Heart right ventricle (tissue), 16 donors: ENCODE results near the gene RDX. TPM values are rescaled to one million over a fixed set of nuclear protein-coding genes. Genes with fewer than 3 reads are reported as not detected.

Source experiments
- ATAC-seq, 8 donors: fragments of 200-7000 bp; cut with Tn5 transposase; one replicate each; pipeline ENCODE4 v1.9.1; 2020; ENCODE audit warnings: mild to moderate bottlenecking in 8 of 8, moderate library complexity in 8 of 8, moderate number of reproducible peaks in 1 of 8
- DNase-seq, 2 donors: peaks; one replicate each; pipeline ENCODE4 v3.0.0-alpha.2; 2020
- H3K27ac ChIP-seq, 10 donors: fragments of 200-600 bp; sonication (generic) in 2 of 10; one replicate each; pipeline versions ENCODE4 v1.5.0 to v1.8.0; 2020 to 2022; ENCODE audit warnings: mild to moderate bottlenecking in 3 of 10
- H3K27me3 ChIP-seq, 7 donors: fragments of 200-600 bp; one replicate each; pipeline ENCODE4 v1.8.0; 2021 to 2022; ENCODE audit warnings: mild to moderate bottlenecking in 2 of 7
- H3K36me3 ChIP-seq, 9 donors: fragments of 200-600 bp; sonication (generic) in 1 of 9; one replicate each; pipeline versions ENCODE4 v1.5.0 to v1.8.0; 2020 to 2022; ENCODE audit warnings: mild to moderate bottlenecking in 2 of 9
- H3K4me1 ChIP-seq, 9 donors: fragments of 200-600 bp; sonication (generic) in 1 of 9; one replicate each; pipeline versions ENCODE4 v1.5.0 to v1.8.0; 2020 to 2022; ENCODE audit warnings: mild to moderate bottlenecking in 4 of 9
- H3K4me3 ChIP-seq, 10 donors: fragments of 200-600 bp; sonication (generic) in 2 of 10; one replicate each; pipeline versions ENCODE4 v1.5.0 to v1.8.0; 2020 to 2022; ENCODE audit warnings: mild to moderate bottlenecking in 7 of 10, moderate library complexity in 2 of 10
- H3K9me3 ChIP-seq, 11 donors: fragments of 200-600 bp in 10 of 11; sonication (generic) in 2 of 11; one replicate each; pipeline versions ENCODE4 v1.5.0 to v1.8.0; 2013 to 2022; ENCODE audit warnings: mild to moderate bottlenecking in 2 of 11, control low read depth in 1 of 11, moderate library complexity in 1 of 11
- CTCF ChIP-seq, 9 donors: fragments of 200-600 bp; sonication (generic) in 2 of 9; IDR thresholded peaks; one replicate each; pipeline versions ENCODE4 v1.5.0 to v1.8.0; 2021 to 2022; ENCODE audit warnings: antibody characterized with exemption in 9 of 9, mild to moderate bottlenecking in 5 of 9, moderate library complexity in 1 of 9
- WGBS, 2 donors: extraction: QIAGEN DNeasy Blood & Tissue Kit; methylation state at CpG; one replicate each; pipeline ENCODE4 v1.1.7; 2013; ENCODE audit warnings: inconsistent platforms in 1 of 2; 5-methylcytosine and 5-hydroxymethylcytosine counted together
- intact Hi-C, 10 donors: fragments of 100-400 bp; cut with DNase I; formaldehyde crosslinking; loops; one replicate each; pipeline versions ENCODE4 v1.11.1 to v1.14.2; 2022
- polyA plus RNA-seq, 2 donors: library from polyadenylated mRNA; stranded (reverse); fragments of 200-250 nt; gene quantifications; one replicate each; pipeline ENCODE4 v1.2.3, GENCODE V29; 2013
- total RNA-seq, 10 donors: library from RNA; stranded (reverse); fragmentation: NEBNext Ultra II Directional in 3 of 10; extraction: Animal tissue kit (Norgen Biotek cat#: 25700) in 3 of 10; gene quantifications; one replicate each; pipeline versions ENCODE4 v1.2.1 to v1.2.4, GENCODE V29; 2021 to 2023
- donor health status: Arrhythmogenic right ventricular cardiomyopathy.
- donor health status: ischemic (EF 13 %, LVEDD 7.1; RV severe dilation, severe dysfunction).
- donor health status: healthy with polysubstance abuse.
- donor health status: DM: no; HTN: yes; CAD: no.
- donor health status: DM: no; HTN: no; CAD: no.
- donor health status: ischemic (EF 25% LVEDD 6.9; RV normal size, moderate dysfunction).
- donor health status: ischemic (EF 25% LVEDD 5.7; RV mildly dilated, moderate dysfunction).
- donor health status: healthy.
- donor health status: DM: yes; HTN: yes; CAD: no.
- donor health status: Ischemic cardiomyopathy.
- donor health status: ischemic (EF 35%, LVEDD 5.7; RV mildly dilated, moderate dysfunction).
- donor health status: nonischemic (EF 11% LVEDD 7.7; RV severe dilation, severe dysfunction).
- donor health status: DM: yes; HTN: yes; CAD: no.
- donor health status: PGD.
- donor health status: ischemic (EF 29% LVEDD 5.4; RV normal size, mild dysfunction).
- donor health status: nonischemic (EF 23%, LVEDD 6.1; RV moderate dilation, normal function).

Gene RDX
- total and polyA plus RNA-seq, 12 donors = 28.2 to 140 (median 125) TPM

- TF ChIP-seq CTCF (IDR thresholded peaks at IDR 0.05) = no peak
- no peaks in the 10 kb centered on the region for H3K27me3 ChIP-seq
- no peaks in the 10 kb centered on the region for H3K9me3 ChIP-seq
- 89 to 91% methylated on average over 1 of the region's 1 CpG for WGBS, 2 donors
- ATAC-seq (no peak), DNase-seq (no peak)
- intact Hi-C loops = no loop called here
- H3K36me3 ChIP-seq = peaks cover 0 to 68% (median 18%) of the 10 kb centered on the region in 9 donors
- H3K27ac ChIP-seq = no peak overlapping the region
- peaks cover 0 to 22% (median 11%) of the 10 kb centered on the region in 9 donors for H3K4me1 ChIP-seq
- H3K4me3 ChIP-seq = no peak overlapping the region
Observed at GRCh38 chr11:110268441-110268840, 28.0 kb downstream of the RDX start.

GRCh38 chr11:110262072-110262403, 34.4 kb downstream of the RDX start:
- no peak overlapping the region for H3K4me3 ChIP-seq
- no peaks in the 10 kb centered on the region for H3K27me3 ChIP-seq
- intact Hi-C loops = no loop called here
- H3K27ac ChIP-seq = no peak overlapping the region
- no peak for TF ChIP-seq CTCF (IDR thresholded peaks at IDR 0.05)
- ATAC-seq (no peak), DNase-seq (no peak)
- peaks cover 0 to 88% (median 15%) of the 10 kb centered on the region in 9 donors for H3K36me3 ChIP-seq
- WGBS, 2 donors = 90 to 96% methylated on average over 6 of the region's 6 CpGs
- H3K9me3 ChIP-seq = no peaks in the 10 kb centered on the region
- peaks cover 0 to 5% (median 0%) of the 10 kb centered on the region in 9 donors for H3K4me1 ChIP-seq

GRCh38 chr11:110261195-110262071, 35.0 kb downstream of the RDX start:
- TF ChIP-seq CTCF (IDR thresholded peaks at IDR 0.05) = no peak
- intact Hi-C loops = no loop called here
- no peak for ATAC-seq
- Histone ChIP-seq H3K4me3 (no peak overlapping the region), H3K27ac (no peak overlapping the region), H3K27me3 (no peaks in the 10 kb centered on the region), H3K4me1 (peaks cover 0 to 5% (median 0%) of the 10 kb centered on the region in 9 donors), H3K9me3 (no peaks in the 10 kb centered on the region), H3K36me3 (peaks cover 0 to 93% (median 15%) of the 10 kb centered on the region in 9 donors)
- 93 to 99% methylated on average over 2 of the region's 2 CpGs for WGBS, 2 donors
- DNase-seq = no peak

- Histone ChIP-seq H3K4me3 (no peak overlapping the region), H3K27me3 (no peaks in the 10 kb centered on the region), H3K4me1 (peaks cover 0 to 33% (median 22%) of the 10 kb centered on the region in 9 donors), H3K9me3 (no peaks in the 10 kb centered on the region), H3K27ac (no peak overlapping the region), H3K36me3 (peaks cover 0 to 99% (median 5%) of the 10 kb centered on the region in 9 donors)
- DNase-seq (no peak), ATAC-seq (no peak)
- intact Hi-C loops = loop anchor here in 1 of 10 donors (5.0 kb wide), 1 partner anchor 44 kb away; the partner anchor contains the start of gene RDX
- 75% methylated on average over 3 of the region's 3 CpGs for WGBS, 2 donors
- TF ChIP-seq CTCF (IDR thresholded peaks at IDR 0.05) = no peak
Observed at GRCh38 chr11:110253525-110253924, 42.9 kb downstream of the RDX start.
